ENCODE measurements around the gene WDPCP.
"Not testable (repeated sequence)": the region's sequence is repeated elsewhere in the genome, so short reads cannot be mapped to it uniquely, and the experiment has no call there.

The WDPCP gene

DNA sequence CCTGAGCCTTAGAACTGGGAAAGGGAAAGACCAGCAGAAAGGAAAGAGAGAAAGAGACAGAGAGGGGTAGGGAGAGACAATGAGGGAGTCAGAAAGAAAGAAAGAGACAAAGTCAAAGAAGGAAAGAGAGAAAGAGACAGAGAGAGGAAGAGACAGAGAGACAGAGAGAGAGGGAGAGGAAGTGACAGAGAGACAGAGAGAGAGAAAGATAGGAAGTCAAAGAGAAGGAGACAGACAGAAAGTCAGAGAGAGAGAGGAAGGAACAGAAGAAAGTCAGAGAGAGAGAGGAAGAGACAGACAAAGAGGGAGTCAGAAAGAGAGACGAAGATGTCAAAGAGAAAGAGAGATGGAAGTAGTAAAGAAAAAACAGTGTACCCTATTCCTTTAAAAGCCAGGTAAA is 261.8 kb downstream of the WDPCP start:
- Histone ChIP-seq H3K4me3 (ENCODE audit: low read depth in 1 of 2, low read length in 1 of 2) (no peak overlapping the region), H3K27me3 (no peaks in the 10 kb centered on the region), H3K36me3 (no peaks in the 10 kb centered on the region), H3K9me3 (no peaks in the 10 kb centered on the region), H3K4me1 (ENCODE audit: control insufficient read depth in 1 of 2, insufficient read depth in 1 of 2, low read depth in 1 of 2, low read length in 1 of 2) (no peaks in the 10 kb centered on the region), H3K27ac (no peak overlapping the region)
- TF ChIP-seq CTCF (IDR thresholded peaks at IDR 0.05): no peak

- H3K27ac ChIP-seq; H3K4me1 ChIP-seq (ENCODE audit: control insufficient read depth in 1 of 2, insufficient read depth in 1 of 2, low read depth in 1 of 2, low read length in 1 of 2); H3K36me3 ChIP-seq; H3K4me3 ChIP-seq (ENCODE audit: low read depth in 1 of 2, low read length in 1 of 2); H3K27me3 ChIP-seq; H3K9me3 ChIP-seq: not testable (repeated sequence)
These were observed 264.6 kb downstream of the WDPCP start for GRCh38 chr2:63323662-63324061.

GRCh38 chr2:63321973-63322372 is 266.3 kb downstream of the WDPCP start:
- not testable (repeated sequence) for H3K36me3 ChIP-seq; H3K4me3 ChIP-seq (ENCODE audit: low read depth in 1 of 2, low read length in 1 of 2); H3K4me1 ChIP-seq (ENCODE audit: control insufficient read depth in 1 of 2, insufficient read depth in 1 of 2, low read depth in 1 of 2, low read length in 1 of 2); H3K27me3 ChIP-seq; H3K27ac ChIP-seq; H3K9me3 ChIP-seq

DNA sequence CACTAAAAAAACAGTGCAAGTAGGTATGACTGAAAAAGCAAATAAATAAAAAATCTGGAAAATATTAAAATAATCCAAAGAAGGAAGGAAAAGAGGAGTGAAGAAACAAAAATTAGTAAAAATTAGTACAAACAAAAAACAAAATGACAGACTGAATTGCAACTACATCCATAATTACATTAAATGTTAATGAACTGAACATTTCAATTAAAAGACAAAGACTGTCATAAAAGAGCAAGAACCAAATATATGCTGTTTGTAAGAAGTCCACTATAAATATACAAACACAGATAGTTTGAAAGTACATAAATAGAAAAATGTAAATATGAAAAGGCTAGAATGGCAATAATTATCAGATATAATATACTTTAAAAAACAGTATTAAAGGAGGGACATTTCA is 267.6 kb downstream of the WDPCP start:
- Histone ChIP-seq H3K27ac (no peak overlapping the region), H3K27me3 (no peaks in the 10 kb centered on the region), H3K4me3 (ENCODE audit: low read depth in 1 of 2, low read length in 1 of 2) (no peak overlapping the region), H3K9me3 (no peaks in the 10 kb centered on the region), H3K4me1 (ENCODE audit: control insufficient read depth in 1 of 2, insufficient read depth in 1 of 2, low read depth in 1 of 2, low read length in 1 of 2) (no peaks in the 10 kb centered on the region), H3K36me3 (no peaks in the 10 kb centered on the region)
- no peak for TF ChIP-seq CTCF (IDR thresholded peaks at IDR 0.05)

- H3K27ac ChIP-seq: no peak overlapping the region
- H3K4me1 ChIP-seq (ENCODE audit: control insufficient read depth in 1 of 2, insufficient read depth in 1 of 2, low read depth in 1 of 2, low read length in 1 of 2): no peaks in the 10 kb centered on the region
- no peak for TF ChIP-seq CTCF (IDR thresholded peaks at IDR 0.05)
- H3K36me3 ChIP-seq: no peaks in the 10 kb centered on the region
- no peaks in the 10 kb centered on the region for H3K27me3 ChIP-seq
- no peak overlapping the region for H3K4me3 ChIP-seq (ENCODE audit: low read depth in 1 of 2, low read length in 1 of 2)
- H3K9me3 ChIP-seq: no peaks in the 10 kb centered on the region
These were observed 277.7 kb downstream of the WDPCP start for GRCh38 chr2:63310614-63311013.

DNA sequence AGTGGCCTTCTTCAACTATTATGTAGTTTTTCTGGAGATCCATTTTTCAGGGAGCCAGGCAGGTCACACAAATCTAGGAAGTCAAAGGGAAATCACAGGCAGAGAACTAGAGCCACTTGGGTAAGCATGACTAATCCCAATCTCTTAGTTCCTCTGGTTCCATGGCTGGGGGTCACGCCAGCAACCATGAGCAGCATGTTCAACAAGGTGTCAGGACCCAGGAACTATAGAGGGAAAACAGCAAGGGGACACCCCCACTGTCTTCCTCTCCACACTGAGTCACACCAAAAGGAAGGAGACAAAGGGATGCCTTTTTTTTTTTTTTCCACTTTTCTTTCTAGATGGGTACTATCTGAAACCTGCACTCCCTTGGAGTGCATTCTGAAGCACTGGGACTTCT is 286.8 kb downstream of the WDPCP start:
- H3K27me3 ChIP-seq: no peaks in the 10 kb centered on the region
- peaks cover 43% of the 10 kb centered on the region for H3K9me3 ChIP-seq
- H3K36me3 ChIP-seq: no peaks in the 10 kb centered on the region
- H3K27ac ChIP-seq: no peak overlapping the region
- TF ChIP-seq CTCF (IDR thresholded peaks at IDR 0.05): no peak
- H3K4me1 ChIP-seq (ENCODE audit: control insufficient read depth in 1 of 2, insufficient read depth in 1 of 2, low read depth in 1 of 2, low read length in 1 of 2): no peaks in the 10 kb centered on the region
- no peak overlapping the region for H3K4me3 ChIP-seq (ENCODE audit: low read depth in 1 of 2, low read length in 1 of 2)

DNA sequence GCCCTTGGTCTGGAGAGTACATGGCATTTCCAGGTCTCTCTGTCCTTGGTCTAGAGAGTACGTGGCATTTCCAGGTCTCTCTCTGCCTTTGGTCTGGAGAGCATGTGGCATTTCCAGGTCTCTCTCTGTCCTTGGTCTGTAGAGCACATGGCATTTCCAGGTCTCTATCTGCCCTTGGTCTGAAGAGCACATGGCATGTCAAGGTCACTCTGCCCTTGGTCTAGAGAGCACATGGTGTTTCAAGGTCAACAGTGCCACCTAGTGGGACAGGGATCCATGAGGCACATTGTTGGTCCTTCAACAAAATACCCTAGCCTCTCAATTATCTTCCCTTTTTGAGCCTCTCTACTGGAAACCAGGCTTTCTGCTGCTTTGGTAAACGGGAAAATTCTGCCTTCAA is 287.4 kb downstream of the WDPCP start:
- TF ChIP-seq CTCF (IDR thresholded peaks at IDR 0.05): no peak
- Histone ChIP-seq H3K4me3 (ENCODE audit: low read depth in 1 of 2, low read length in 1 of 2) (no peak overlapping the region), H3K4me1 (ENCODE audit: control insufficient read depth in 1 of 2, insufficient read depth in 1 of 2, low read depth in 1 of 2, low read length in 1 of 2) (no peaks in the 10 kb centered on the region), H3K27ac (no peak overlapping the region), H3K9me3 (peaks cover 43% of the 10 kb centered on the region), H3K27me3 (no peaks in the 10 kb centered on the region), H3K36me3 (no peaks in the 10 kb centered on the region)
